Activated CD4-positive, alpha-beta T cell treated with anti-CD3 and anti-CD28 coated beads, Interleukin-2, amount 50 U/mL, for 48 hours (primary cell): ENCODE results near the gene CLDN1.
"Not testable (repeated sequence)": the region's sequence is repeated elsewhere in the genome, so short reads cannot be mapped to it uniquely, and the experiment has no call there.

Experiments used
- DNase-seq, 2 experiments: peaks; one replicate each; pipeline ENCODE4 v3.0.0-alpha.2; 2020

The CLDN1 gene

DNA sequence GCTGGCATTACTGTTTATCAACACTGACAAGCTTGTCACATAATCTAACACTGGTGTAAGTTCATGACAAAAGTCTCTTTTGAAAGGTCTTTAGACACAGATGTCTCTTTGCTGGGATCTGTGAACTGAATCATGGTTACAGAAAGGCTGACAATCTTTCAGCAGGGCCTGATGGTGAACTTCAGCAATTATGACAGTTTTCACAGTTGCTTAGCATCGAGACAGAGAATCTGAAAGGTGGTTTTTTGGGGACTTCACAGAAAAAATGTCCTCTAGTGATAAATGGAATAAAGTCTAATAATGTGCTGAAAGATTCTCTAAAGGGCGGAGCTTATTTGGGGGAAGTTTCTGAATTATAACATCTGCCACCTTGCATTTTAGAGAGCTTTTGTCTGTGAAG lies 32.3 kb downstream of the CLDN1 start:
- no peak for DNase-seq

GRCh38 chr3:190288836-190289235 lies 33.4 kb downstream of the CLDN1 start:
- DNase-seq, result no peak

DNA sequence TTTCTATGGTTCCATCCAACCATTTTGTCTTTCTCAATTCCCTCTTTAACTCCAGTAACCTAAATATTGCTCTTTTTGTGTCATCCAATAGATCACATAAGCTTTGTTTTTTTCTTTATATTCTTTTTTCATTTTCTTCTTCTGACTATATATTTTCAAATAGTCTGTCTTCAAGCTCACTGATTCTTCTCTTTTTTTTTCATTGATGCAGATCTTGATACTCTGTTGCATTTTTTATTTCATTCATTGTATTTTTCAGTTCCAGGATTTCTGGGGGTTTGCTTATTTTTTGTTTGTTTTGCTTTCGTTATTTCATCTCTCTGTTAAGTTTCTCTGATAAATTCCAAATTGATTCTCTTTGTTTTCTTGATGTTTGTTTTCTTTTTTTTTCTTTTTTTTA lies 36.2 kb downstream of the CLDN1 start:
- DNase-seq, result no peak

DNA sequence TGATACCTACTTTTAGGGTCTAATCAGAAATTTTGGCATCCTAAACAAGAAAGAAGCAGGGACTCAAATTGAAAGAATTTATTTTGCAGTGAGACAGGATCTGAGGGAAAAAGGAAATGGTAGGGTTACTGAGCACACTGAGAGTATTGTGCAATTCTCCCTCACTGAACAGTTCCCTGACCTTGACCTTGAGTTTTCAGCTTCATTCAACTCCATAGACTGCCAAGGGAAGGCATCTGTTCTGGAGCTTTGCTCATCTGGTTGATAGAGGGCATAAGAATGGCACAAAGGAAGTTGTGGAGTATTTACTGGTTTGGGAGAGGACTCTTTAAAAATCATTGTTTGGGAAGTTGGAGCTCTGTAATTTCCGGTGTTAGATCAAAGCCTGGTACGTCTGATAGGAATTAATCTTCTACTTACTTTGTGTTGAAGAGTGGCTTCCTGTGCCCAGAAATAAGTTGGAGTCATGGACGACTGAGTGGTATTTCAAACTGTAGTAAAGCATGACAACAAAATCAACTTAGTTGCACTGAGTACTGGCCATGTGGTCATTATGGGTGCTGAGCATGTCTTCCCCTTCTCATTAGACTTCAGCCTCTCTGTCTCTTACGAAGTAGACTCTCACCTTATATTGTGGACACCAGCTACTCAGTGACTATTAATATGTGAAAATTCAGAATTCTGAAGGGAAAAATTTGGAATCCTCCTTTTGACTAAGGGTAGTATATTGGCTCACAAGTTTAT lies 40.8 kb downstream of the CLDN1 start:
- no peak for DNase-seq

DNA sequence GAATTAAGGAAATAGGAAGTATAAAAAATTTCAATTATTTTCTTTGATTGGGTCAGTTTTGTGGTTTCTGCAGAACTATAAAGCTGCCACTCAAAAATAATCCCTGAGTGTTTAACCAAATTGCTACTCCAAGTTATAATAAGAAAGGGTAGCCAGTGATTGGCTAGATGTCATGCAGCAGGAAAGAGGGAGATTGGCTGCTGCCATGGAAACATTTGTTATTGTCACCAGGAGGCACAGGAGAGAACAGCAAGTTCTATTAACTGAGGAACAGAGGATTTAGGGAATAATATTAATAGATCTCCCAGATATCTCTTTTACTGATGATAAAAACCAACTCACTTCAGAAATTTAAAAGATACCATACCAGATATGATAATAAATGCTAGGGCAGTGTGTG lies 42.6 kb downstream of the CLDN1 start:
- no peak for DNase-seq

- DNase-seq, result no peak
Observed at GRCh38 chr3:190272747-190273146, 49.5 kb downstream of the CLDN1 start.

DNA sequence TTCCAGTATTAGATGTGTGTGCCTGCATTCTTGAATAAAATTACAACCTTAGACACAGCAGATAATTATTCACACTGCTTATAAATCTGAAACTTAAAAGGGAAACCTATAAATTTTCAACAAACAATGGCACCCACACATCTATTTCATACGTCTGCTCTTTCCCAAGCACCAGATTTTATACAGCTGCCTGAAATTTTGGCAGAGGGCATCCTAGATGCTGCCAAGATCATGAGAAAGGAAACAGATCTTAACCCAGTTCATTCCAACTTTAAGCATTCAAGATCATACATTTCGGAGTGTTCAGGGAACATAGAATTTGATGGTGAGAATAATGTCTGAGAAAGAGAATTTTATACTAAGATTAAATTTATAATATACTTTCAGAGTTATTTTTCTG lies 53.1 kb downstream of the CLDN1 start:
- no peak for DNase-seq

- DNase-seq, result not testable (repeated sequence)
Observed at GRCh38 chr3:190267464-190267863, 54.8 kb downstream of the CLDN1 start.

DNA sequence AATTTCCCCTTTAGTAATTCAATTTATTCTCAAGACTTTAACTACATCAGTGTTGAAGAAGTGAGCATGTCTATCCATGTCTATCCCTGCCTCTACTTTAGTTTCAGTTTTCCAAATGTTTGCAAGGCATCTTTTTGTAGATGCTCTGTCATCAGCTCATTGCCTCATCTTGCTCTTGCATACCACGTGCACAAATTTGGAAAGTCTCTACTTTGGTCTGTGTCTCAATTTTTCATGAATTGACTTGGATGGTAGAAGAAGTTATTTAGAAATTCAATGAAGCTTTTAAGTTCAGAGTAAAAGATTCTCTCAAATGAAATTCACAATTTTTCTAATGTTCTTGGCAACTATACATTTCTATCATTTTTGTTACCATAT lies 55.3 kb downstream of the CLDN1 start:
- DNase-seq, result no peak

GRCh38 chr3:190266265-190266912 lies 55.9 kb downstream of the CLDN1 start:
- no peak for DNase-seq

DNA sequence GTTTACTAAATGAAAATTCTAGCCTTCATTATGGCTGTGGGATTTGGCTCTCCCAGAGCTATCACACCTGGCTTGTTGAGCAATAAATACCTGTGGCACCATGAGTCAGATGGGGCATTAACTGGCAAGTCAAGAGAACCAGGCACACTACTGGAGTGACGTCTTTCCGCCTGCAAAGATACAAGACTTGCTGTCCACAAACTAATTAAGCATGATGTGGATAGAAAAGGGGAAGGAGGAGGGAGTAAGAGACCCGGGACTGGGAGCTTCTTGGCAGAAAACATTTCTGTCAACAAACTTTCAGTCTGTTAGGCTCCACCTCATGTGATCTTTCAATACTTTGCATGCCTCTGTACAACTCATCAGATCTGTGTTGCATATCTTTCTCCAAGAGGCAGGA lies 56.5 kb downstream of the CLDN1 start:
- no peak for DNase-seq

DNA sequence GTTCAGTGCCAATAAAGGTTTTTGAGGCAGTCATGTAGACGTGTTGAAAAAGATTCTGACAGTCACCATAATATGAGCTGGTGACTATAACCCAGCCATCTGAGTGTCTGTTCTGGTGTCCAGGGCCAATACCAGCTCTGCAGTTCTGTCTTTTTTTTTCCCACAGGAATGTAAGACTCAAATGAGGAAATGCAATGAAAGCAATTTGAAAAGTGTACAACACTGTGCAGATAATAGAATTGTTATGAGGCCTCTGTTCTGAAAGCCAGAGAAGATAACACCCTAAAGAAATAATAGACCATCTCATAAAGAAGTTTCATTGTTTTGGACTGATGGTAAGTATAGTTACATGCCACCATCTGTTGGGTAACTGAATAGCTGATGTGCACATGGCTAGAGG lies 57.1 kb downstream of the CLDN1 start:
- DNase-seq, result no peak

- no peak for DNase-seq
Observed at GRCh38 chr3:190261740-190262139, 60.5 kb downstream of the CLDN1 start.

GRCh38 chr3:190261015-190261414 lies 61.2 kb downstream of the CLDN1 start:
- no peak for DNase-seq

- no peak for DNase-seq
Observed at GRCh38 chr3:190260301-190260700, 61.9 kb downstream of the CLDN1 start.

DNA sequence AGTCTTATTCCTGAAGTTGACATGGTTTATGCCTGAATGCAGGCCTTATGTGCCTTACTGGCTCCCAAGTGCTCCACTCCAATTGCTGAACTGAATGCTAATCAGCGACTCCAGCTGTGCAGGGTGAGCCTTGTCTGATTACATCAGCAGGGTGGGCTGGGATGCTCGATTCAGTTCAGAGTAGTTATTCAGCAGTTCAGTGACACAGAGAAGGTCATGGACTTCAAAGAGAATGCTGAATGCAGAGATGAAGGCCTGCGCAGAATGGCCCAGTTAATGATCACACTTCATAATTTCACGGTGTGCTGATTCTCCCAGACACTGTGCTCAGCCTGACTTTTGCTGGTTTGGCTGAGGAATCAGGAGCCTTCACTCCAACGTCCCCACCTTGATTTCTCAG lies 63.6 kb downstream of the CLDN1 start:
- no peak for DNase-seq
